ENCODE measurements around the gene RBM24. TPM values are rescaled to one million over a fixed set of nuclear protein-coding genes. Genes with fewer than 3 reads are reported as not detected.
"Not testable (repeated sequence)": the region's sequence is repeated elsewhere in the genome, so short reads cannot be mapped to it uniquely, and the experiment has no call there.

Gene RBM24
- total RNA-seq, 3 donors from 2014 or later (not counting 1 experiment from before 2014, with no cell fraction given), result not detected

DNA sequence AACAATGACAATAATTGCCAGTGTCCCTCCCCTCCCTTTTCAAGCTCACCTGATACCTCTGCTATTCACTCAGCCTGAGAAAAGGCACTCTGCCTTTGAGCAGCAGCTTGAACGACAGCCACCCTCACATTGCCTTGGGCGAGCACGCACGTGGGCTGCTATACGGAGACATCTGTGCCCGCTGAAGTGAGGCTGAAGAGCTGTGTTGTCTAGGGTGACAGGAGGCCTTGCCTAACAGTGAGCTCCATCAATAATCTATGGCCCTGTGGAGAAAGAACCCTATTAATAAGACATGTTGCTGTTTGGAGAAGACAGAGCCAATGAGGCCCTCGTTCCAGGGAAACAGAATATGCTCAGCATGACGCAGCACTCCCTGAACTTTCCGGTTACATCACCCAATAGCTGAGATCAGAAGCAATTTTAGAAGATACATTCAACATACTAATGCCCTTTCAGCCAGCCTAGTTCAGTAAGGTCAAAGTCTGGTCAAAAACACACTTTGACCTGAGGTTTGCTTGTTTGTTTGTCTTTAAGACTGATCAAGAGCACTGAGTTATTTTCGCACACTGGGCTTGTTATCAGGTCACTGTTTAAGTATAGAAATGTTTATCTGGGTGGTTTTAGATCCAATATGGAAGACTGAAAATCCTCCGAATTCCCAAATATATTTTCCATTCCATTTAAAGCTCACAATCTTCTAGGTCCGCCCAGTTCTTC is 30.6 kb downstream of the RBM24 start:
- no peaks in the 10 kb centered on the region for H3K9me3 ChIP-seq (ENCODE audit: control insufficient read depth, insufficient read depth, low read length)
- Mint-ChIP-seq H3K4me3 (no peak overlapping the region), H3K27ac (no peak overlapping the region), H3K27me3 (ENCODE audit: low read depth in 2 of 2) (peaks cover 0 to 3% of the 10 kb centered on the region in 2 donors), H3K9me3 (no peaks in the 10 kb centered on the region), H3K4me1 (no peaks in the 10 kb centered on the region), H3K36me3 (no peaks in the 10 kb centered on the region)
- no peaks in the 10 kb centered on the region for H3K36me3 ChIP-seq (ENCODE audit: control insufficient read depth, insufficient read depth, low read length)
- H3K27me3 ChIP-seq (ENCODE audit: control insufficient read depth, insufficient read depth, low read length), result no peaks in the 10 kb centered on the region
- ATAC-seq, result no peak
- no peak overlapping the region for H3K27ac ChIP-seq (ENCODE audit: low read length)
- DNase-seq, result no peak
- TF ChIP-seq, protein P1, sequence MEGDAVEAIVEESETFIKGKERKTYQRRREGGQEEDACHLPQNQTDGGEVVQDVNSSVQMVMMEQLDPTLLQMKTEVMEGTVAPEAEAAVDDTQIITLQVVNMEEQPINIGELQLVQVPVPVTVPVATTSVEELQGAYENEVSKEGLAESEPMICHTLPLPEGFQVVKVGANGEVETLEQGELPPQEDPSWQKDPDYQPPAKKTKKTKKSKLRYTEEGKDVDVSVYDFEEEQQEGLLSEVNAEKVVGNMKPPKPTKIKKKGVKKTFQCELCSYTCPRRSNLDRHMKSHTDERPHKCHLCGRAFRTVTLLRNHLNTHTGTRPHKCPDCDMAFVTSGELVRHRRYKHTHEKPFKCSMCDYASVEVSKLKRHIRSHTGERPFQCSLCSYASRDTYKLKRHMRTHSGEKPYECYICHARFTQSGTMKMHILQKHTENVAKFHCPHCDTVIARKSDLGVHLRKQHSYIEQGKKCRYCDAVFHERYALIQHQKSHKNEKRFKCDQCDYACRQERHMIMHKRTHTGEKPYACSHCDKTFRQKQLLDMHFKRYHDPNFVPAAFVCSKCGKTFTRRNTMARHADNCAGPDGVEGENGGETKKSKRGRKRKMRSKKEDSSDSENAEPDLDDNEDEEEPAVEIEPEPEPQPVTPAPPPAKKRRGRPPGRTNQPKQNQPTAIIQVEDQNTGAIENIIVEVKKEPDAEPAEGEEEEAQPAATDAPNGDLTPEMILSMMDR (IDR thresholded peaks at IDR 0.05), result no peak
- WGBS (ENCODE audit: insufficient coverage), result 88% methylated on average over 10 of the region's 12 CpGs
- intact Hi-C loops (cut with micrococcal nuclease), result no loop called here
- H3K4me1 ChIP-seq (ENCODE audit: control insufficient read depth, insufficient read depth, low read length), result no peaks in the 10 kb centered on the region
- no peak overlapping the region for H3K4me3 ChIP-seq (ENCODE audit: low read length)

DNA sequence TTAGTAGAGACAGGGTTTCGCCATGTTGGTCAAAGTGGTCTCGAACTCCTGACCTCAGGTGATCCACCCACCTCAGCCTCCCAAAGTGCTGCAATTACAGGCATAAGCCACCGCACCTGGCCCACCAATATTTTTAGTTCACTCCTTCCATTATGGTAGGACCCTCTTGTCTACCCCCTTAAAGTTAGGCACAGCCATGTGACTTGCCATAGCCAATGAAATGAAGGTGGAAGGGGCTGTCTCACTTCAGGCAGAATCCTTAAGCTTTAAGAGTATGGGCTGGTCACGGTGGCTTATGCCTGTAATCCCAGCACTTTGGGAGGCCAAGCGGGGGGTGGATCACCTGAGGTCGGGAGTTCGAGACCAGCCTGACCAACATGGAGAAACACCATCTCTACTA is 32.1 kb downstream of the RBM24 start:
- H3K9me3 ChIP-seq (ENCODE audit: control insufficient read depth, insufficient read depth, low read length); H3K27me3 ChIP-seq (ENCODE audit: control insufficient read depth, insufficient read depth, low read length); H3K27ac ChIP-seq (ENCODE audit: low read length); H3K36me3 ChIP-seq (ENCODE audit: control insufficient read depth, insufficient read depth, low read length); H3K9me3 Mint-ChIP-seq; H3K4me1 Mint-ChIP-seq; ATAC-seq; H3K4me3 Mint-ChIP-seq; DNase-seq; intact Hi-C loops (cut with micrococcal nuclease); H3K27me3 Mint-ChIP-seq (ENCODE audit: low read depth in 2 of 2); H3K27ac Mint-ChIP-seq; H3K4me1 ChIP-seq (ENCODE audit: control insufficient read depth, insufficient read depth, low read length); H3K36me3 Mint-ChIP-seq; H3K4me3 ChIP-seq (ENCODE audit: low read length): not testable (repeated sequence)
- WGBS (ENCODE audit: insufficient coverage), result 93% methylated on average over 3 of the region's 7 CpGs

DNA sequence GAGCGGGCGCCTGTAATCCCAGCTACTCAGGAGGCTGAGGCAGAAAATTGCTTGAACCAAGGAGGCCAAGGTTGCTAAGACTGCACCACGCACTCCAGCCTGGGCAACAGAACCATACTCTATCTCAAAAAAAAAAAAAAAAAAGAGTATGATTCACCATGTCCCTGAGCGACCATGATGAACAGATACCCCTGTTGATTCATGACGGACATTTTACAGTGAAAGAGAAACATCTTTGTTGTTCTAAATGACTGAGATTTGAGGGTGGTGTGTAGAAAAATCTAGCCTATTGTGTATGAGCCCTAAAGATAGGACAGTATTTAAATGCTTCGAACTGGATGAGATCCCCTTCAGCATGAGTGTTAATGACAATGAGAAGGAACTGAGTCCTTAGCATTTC is 32.8 kb downstream of the RBM24 start:
- ATAC-seq, result no peak
- intact Hi-C loops (cut with micrococcal nuclease), result no loop called here
- H3K9me3 Mint-ChIP-seq, result no peaks in the 10 kb centered on the region

DNA sequence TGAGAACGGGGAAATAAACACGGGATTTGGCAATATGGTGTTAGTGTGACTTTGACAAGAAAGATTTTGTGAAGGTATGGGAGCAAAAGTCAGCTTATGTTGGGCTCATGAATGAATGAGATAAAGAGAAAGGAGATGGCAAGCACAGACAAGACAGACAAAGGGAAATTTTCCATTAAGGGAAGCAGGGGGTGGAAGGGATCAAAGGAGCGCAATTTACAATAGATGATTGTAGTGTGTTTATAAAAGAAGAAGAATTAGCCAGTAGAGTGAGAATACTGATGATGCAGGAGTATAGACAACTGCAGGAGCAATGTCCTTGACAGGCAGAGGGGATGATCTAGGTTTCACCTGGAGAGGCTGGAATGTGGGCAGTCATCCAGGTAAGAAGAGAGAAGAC is 34.1 kb downstream of the RBM24 start:
- Histone ChIP-seq H3K9me3 (ENCODE audit: control insufficient read depth, insufficient read depth, low read length) (no peaks in the 10 kb centered on the region), H3K27ac (ENCODE audit: low read length) (no peak overlapping the region), H3K4me1 (ENCODE audit: control insufficient read depth, insufficient read depth, low read length) (no peaks in the 10 kb centered on the region), H3K36me3 (ENCODE audit: control insufficient read depth, insufficient read depth, low read length) (no peaks in the 10 kb centered on the region), H3K4me3 (ENCODE audit: low read length) (no peak overlapping the region), H3K27me3 (ENCODE audit: control insufficient read depth, insufficient read depth, low read length) (no peaks in the 10 kb centered on the region)
- Mint-ChIP-seq H3K27me3 (ENCODE audit: low read depth in 2 of 2) (no peaks in the 10 kb centered on the region), H3K27ac (no peak overlapping the region), H3K36me3 (no peaks in the 10 kb centered on the region), H3K4me3 (no peak overlapping the region), H3K9me3 (no peaks in the 10 kb centered on the region), H3K4me1 (no peaks in the 10 kb centered on the region)
- intact Hi-C loops (cut with micrococcal nuclease), result no loop called here
- no peak for ATAC-seq
- WGBS (ENCODE audit: insufficient coverage), result 93% methylated on average over 3 of the region's 3 CpGs
- no peak for DNase-seq
- TF ChIP-seq, protein P1 (IDR thresholded peaks at IDR 0.05), result no peak

More for the DNA sequence above, 32.8 kb downstream of the RBM24 start:
- DNase-seq, result no peak
- Mint-ChIP-seq H3K4me1 (no peaks in the 10 kb centered on the region), H3K27ac (no peak overlapping the region), H3K4me3 (no peak overlapping the region), H3K27me3 (ENCODE audit: low read depth in 2 of 2) (peaks cover 0 to 3% of the 10 kb centered on the region in 2 donors), H3K36me3 (no peaks in the 10 kb centered on the region)
- TF ChIP-seq, protein P1 (IDR thresholded peaks at IDR 0.05), result no peak
- Histone ChIP-seq H3K4me1 (ENCODE audit: control insufficient read depth, insufficient read depth, low read length) (no peaks in the 10 kb centered on the region), H3K27ac (ENCODE audit: low read length) (no peak overlapping the region), H3K36me3 (ENCODE audit: control insufficient read depth, insufficient read depth, low read length) (no peaks in the 10 kb centered on the region), H3K4me3 (ENCODE audit: low read length) (no peak overlapping the region), H3K9me3 (ENCODE audit: control insufficient read depth, insufficient read depth, low read length) (no peaks in the 10 kb centered on the region), H3K27me3 (ENCODE audit: control insufficient read depth, insufficient read depth, low read length) (no peaks in the 10 kb centered on the region)
- 92% methylated on average over 6 of the region's 6 CpGs for WGBS (ENCODE audit: insufficient coverage)
